GM19468 (cell line): Measurements from ENCODE around the gene DHPS.
"Not testable (repeated sequence)": the region's sequence is repeated elsewhere in the genome, so short reads cannot be mapped to it uniquely, and the experiment has no call there.

Source experiments
- ATAC-seq: cut with Tn5 transposase; IDR thresholded peaks from one replicate; pipeline ENCODE4 v1.9.1; 2021; ENCODE audit warnings: mild to moderate bottlenecking, moderate library complexity, moderate number of reproducible peaks; ENCODE audit not compliant: unreplicated experiment; ENCODE audit errors: extremely low read depth

DHPS gene

GRCh38 chr19:12706332-12706718 is 24.6 kb upstream of the DHPS start:
- ATAC-seq: no peak

- ATAC-seq: no peak
Observed at GRCh38 chr19:12705654-12706331, 24.1 kb upstream of the DHPS start.

DNA sequence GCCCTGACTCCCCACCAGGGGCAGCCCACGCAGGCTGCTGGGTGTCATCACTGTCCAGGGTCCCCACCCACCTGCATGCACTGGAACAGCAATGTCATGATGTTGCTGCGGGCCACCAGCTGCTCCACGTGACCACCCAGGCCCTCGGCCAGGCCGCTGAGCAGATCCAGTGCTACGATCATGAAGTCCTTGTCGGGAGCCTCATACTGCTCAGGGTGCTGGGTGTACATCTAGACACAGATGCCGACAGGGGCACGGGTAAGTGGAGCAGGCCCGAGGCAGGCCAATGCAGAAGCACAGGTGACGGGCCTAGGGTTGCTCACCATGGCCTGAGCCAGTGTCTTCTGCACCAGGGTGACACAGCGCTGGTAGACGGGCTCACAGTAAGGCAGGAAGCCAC is 23.5 kb upstream of the DHPS start:
- no peak for ATAC-seq

DNA sequence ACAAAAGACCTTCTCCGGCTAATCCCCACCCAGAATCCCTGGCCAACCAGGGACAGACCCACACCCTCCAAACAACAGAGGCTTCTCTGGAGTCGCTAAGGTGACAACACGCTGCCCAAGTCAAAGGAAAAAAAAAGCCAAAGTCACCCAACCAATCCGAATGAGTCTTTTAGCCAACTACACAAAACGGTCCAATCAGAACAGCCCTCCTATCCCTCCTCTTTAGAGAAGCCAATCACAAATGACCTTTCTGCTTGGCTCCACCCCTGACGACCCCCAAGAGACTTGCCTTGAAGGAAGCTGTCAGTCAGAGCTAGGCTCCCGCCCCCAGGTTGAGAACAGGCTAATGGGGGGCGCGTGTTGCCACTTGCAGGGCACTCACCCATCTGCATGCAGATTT is 21.4 kb upstream of the DHPS start:
- ATAC-seq: no peak

DNA sequence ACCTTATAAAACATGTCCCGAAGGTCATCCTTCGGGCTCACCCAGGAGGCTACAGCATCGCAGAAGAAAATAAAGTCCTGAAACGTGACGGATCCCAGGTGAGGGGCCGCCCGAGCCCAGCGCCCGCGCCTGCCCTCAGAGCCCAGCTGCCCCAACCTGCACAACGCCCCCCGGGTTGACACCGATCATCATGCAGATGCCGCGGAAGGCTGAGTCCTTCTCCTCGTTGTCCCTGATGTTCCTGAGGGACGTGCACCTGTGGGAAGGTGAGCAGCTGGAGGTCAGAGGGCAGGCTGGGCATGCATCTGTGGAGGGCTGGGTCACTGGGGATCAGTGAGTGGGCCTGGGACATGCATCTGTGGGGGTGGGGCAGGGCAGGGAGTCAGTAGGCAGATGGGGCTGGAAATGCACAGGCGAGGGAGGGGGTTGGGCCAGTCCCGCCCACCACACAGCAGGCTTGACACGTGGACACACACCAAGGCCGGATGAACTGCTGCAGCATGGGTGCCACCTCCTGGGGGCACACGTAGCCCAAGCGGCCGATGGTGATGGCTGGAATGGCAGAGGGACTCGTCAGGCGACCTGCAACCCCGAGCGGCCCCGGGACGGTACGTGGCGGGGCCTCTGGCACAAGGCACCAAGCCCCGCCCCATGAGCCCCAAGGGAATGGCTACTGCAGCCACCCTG is 20.1 kb upstream of the DHPS start:
- no peak for ATAC-seq

- ATAC-seq: no peak
Observed at GRCh38 chr19:12698138-12698537, 16.5 kb upstream of the DHPS start.

DNA sequence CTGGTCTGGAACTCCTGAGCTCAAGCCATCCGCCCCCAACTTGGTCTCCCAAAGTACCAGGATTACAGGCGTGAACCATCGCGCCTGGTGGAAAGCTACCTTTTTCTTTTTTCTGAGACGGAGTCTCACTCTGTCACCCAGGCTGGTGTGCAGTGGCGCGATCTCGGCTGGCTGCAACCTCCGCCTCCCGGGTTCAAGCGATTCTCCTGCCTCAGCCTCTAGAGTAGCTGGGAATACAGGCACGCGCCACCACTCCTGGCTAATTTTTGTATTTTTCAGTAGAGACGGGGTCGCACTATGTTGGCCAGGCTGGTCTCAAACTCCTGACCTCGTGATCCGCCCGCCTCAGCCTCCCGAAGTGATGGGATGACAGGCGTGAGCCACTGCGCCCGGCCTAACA is 15.7 kb upstream of the DHPS start:
- ATAC-seq: not testable (repeated sequence)

GRCh38 chr19:12696366-12697335 is 15.0 kb upstream of the DHPS start, which contains the start of gene FBXW9:
TSS of gene FBXW9 (minus strand) at chr19:12696631. CDS start at chr19:12696581, 50 bp downstream.
- ATAC-seq: peak; percentile 18

DNA sequence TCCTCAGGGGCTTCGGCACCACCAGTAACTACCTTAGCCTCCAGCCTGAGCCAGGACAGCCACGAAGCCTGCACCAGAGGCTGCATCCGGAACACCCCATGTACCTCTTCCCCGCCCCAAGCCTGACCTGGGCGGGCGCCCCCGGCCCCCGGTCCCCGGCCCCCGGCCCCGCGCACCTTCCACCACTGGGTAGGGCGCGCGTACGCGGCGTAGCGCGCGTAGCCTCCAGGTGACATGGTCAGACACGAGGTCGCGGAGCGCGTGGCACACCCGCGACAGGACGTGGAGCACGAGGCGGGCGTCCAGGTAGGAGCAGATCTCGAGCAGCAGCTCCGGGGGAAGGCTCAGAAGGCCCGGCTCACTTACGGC is 14.3 kb upstream of the DHPS start:
- ATAC-seq: peak; percentile 4

- ATAC-seq: no peak
Observed at GRCh38 chr19:12695514-12695913, 13.8 kb upstream of the DHPS start.

DNA sequence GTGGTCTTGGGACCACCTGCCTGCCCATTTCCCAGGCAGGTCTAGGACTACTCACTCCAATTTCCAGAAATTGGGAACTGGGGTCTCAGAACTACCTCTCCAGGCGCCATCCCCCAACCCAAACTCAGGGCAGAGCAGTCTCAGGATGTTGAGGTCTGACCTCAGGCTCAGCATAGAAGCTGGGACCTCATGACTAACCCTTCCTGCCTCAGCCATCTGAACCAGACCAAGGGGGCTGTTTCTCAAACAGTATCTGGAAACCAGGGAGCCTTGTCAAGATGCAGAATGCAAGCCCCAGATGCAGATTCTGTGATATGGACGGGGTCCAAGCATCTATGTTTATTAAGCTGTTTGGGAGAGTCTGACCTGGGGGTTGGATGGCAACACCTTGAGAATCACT is 13.4 kb upstream of the DHPS start:
- no peak for ATAC-seq

GRCh38 chr19:12694641-12695040 is 13.0 kb upstream of the DHPS start:
- no peak for ATAC-seq

- ATAC-seq: no peak
Observed at GRCh38 chr19:12692960-12693359, 11.3 kb upstream of the DHPS start.

DNA sequence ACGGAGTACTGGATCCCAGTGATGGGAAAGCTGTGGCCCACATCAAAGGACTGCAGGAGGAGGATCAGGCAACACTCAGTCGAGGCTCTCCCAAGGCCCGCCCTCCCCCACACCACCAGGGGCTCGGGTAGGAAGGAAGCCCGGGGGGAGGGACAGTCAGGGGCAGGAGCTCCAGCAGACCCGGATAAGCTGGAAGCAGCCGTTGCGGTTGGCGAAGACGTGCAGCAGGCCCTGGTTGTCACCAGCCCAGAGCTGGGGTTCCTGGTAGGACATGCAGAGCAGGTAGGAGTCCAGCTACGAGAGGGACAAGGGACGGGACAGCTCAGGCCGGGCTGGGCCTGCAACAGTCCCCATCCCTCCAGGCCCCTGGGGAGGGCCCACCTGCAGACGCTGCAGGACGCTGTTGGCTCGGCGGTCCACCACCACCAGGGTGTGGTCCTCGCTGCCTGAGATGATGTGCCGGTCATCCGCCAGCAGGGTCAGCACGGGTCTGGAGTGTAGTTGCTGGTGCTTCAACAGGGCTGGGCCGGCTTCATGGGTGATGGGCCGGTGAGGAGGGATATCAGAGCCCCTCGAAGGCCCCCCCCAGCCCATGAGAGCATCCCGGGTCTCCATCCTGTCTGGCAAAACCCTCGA is 8.0 kb upstream of the DHPS start:
- ATAC-seq: no peak

GRCh38 chr19:12689012-12689411 is 7.3 kb upstream of the DHPS start:
- no peak for ATAC-seq

DNA sequence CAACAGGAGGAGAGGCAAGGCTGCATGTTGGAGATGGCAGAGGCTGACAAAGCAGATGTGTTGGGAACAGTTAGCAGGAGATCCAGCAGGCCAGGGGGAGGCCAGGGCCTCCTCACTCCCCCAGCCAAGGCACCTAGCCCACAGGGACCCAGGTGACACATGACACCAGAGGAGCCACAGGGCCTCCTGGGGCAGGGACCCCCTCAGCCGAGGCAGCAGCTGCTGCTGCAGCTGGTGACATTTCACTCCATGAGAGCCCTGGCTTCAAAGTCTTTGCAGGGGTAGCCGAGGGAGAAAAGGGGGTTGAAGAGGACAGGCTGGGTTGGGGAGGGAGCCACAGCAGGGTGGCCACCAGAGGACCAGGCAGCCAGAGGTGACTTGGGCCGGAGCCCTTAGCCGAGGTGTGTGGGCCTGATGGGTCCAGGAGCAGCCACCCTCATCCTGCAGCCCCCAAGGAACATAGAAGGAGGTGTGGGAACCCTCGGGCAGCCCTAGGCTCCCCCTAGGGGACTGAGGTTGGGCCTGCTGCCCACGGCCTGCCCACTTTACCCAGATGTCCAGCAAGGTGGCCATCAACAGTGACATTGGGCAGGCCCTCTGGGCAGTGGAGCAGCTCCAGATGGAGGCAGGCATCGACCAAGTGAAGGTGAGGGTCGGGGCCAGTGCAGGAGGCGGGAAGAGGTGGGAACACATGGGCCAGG is 6.0 kb upstream of the DHPS start, which contains the start of gene GNG14:
Gene GNG14 (plus strand): TSS at position 503 of the 701 bp plus-strand sequence. CDS start 51 bp downstream, at position 554.
- no peak for ATAC-seq

GRCh38 chr19:12685831-12686230 is 4.2 kb upstream of the DHPS start:
- ATAC-seq: no peak

DNA sequence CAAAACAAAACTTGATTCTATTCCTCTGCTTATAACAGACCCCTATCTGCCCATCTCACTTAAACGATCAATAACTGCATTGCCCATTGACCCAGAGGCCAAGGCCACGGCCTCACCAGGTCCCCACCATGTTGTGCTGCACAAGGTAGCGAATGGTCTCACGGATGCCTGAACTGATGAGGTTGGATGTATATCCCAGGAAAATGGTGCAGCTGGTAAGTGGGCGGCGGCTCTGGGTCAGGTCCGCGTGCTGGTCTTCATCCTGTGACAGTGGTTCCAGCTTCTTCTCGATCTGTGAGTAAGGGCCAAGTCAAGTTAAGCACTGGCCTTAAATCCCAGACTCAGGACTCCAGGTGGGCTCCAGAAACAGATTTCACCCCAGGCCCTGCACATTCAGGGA is 1.6 kb downstream of the DHPS start:
- no peak for ATAC-seq

DNA sequence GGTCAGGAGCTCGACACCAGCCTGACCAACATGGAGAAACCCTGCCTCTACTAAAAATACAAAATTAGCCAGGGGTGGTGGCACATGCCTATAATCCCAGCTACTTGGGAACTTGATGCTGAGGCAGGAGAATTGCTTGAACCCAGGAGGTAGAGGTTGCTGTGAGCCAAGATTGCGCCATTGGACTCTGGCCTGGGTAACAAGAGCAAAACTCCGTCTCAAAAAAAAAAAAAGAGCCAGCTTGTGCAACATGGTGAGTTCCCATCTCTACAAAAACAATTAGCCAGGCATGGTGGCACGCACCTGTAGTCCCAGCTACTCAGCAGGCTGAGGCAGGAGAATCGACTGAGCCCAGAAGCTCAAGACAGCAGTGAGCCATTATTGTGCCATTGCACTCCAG is 3.6 kb downstream of the DHPS start:
- ATAC-seq: not testable (repeated sequence)

DNA sequence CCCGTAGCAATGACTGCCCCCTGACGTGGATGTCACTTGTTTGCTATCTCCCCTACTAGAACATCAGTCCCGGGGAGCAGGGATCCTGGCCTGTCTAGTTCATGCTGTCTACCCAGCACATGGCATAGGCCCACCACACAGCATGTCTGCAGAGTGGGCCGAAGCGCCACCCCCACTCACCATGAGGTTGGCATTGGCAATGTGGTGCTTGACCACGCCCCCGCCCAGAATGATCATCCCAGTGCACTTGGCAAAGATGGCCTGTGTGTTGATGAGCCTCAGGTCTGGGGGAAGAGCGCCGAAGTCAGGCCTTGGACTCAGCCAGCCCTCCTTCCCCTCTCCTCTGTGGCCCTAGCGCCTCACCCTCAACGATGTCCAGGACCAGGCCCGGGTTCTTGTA is 4.8 kb downstream of the DHPS start:
- ATAC-seq: no peak
